ENCODE measurements around the gene HBP1.
A peak's percentile ranks its signal among the peaks of the same experiment; 100 is the strongest.
"Not testable (repeated sequence)": the region's sequence is repeated elsewhere in the genome, so short reads cannot be mapped to it uniquely, and the experiment has no call there.

Gene HBP1

DNA sequence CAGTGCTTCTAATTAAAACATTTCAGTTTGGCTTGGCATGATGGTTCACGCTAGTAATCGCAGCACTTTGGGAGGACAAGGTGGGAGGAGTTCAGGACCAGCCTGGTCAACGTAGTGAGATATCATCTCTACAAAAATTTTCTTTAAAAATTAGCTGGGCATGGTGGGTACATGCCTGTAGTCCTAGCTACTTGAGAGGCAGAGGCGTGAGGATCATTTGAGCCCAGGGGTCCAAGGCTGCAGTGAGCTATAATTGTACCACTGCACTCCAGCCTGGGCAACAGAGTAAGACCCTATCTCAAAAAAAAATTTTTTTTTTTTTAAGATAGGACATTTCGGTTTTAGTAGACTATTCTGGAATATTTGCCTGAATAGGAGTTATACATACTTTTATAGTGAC lies 12.4 kb downstream of the HBP1 start:
- no peak for DNase-seq (ENCODE audit: low read depth in 2 of 2)

DNA sequence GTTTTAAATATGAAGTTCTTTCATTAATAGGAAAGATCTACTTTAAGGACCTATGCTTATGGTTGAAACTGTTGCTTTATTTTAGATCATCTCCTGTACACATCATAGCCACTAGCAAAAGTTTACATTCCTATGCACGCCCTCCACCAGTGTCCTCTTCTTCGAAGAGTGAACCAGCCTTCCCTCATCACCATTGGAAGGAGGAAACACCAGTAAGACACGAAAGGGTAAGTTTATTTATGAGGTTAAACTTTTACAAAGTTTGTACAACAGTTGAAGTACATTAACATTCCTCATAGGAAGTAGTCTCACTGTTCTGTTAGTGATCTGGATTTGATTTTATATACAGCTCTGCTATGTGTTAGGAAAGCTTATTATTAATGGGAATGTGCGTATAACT lies 16.9 kb downstream of the HBP1 start:
- no peak for DNase-seq (ENCODE audit: low read depth in 2 of 2)

DNA sequence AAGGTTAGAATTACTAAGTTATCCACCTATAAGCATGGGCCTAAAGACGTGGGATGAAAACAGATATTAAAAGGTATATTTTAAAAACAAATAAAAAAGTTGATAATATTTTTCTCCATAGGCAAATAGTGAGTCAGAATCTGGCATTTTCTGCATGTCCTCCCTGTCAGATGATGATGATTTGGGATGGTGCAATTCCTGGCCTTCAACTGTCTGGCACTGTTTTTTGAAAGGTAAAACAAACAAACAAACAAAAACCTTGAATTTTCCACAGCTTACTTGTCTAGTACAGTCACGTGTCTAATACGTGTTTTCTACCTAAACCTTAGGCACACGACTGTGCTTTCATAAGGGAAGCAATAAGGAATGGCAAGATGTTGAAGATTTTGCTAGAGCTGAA lies 17.4 kb downstream of the HBP1 start:
- no peak for DNase-seq (ENCODE audit: low read depth in 2 of 2)

DNA sequence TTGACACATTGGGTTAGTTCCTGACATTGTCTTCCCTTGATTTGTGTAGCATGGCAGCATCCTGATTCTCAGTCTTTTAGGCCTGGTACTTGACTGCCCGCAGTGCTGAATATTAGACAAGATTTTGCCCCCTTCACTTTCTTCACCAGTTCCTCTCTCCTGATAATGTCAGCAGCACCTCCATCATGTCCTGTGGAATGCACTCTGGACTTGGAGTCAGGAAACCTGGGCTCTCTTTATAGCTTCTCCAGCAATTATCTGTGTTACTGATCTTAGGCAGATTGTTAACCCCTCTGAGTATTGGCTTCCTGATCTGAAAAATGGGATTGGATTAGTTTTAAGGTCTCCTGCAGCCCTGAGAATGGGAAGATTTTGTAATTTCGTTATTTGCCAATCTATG lies 19.0 kb downstream of the HBP1 start:
- DNase-seq (ENCODE audit: low read depth in 2 of 2): no peak

DNA sequence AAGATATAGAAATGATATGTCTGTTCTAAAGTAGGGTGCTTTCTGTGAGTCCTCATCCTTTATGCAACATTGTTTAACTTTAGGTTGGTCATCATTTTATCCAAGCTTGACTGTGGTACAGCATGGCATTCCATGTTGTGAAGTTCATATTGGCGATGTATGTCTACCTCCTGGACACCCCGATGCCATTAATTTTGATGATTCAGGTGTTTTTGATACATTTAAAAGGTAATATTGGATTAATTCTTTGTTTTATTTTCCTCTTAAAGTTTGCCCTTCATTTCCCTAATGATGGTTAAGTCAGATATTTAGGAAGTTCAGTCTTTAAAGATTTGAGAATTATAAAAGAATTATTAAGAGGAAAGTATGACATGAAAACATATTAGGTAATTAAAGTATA lies 21.3 kb downstream of the HBP1 start:
- DNase-seq (ENCODE audit: low read depth in 2 of 2): no peak

DNA sequence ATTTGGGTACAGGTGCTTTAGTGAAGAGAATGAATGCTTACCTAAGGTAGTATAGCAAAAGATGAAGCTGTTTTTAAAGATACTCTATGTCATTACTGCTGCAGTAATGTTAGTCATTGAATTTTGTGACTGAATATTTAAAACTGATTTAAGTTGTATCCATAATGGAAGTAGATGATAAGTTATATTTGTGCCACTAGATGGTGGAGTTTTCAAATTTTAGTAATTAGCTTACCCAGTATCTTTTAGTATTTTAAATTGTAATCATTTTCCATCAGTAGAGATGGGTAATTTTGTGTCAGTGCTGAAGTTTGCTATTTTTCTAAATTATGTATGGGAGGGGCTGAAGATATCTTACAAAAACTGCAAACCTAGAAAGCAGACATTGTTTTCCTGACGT lies 25.2 kb downstream of the HBP1 start:
- DNase-seq (ENCODE audit: low read depth in 2 of 2): no peak

DNA sequence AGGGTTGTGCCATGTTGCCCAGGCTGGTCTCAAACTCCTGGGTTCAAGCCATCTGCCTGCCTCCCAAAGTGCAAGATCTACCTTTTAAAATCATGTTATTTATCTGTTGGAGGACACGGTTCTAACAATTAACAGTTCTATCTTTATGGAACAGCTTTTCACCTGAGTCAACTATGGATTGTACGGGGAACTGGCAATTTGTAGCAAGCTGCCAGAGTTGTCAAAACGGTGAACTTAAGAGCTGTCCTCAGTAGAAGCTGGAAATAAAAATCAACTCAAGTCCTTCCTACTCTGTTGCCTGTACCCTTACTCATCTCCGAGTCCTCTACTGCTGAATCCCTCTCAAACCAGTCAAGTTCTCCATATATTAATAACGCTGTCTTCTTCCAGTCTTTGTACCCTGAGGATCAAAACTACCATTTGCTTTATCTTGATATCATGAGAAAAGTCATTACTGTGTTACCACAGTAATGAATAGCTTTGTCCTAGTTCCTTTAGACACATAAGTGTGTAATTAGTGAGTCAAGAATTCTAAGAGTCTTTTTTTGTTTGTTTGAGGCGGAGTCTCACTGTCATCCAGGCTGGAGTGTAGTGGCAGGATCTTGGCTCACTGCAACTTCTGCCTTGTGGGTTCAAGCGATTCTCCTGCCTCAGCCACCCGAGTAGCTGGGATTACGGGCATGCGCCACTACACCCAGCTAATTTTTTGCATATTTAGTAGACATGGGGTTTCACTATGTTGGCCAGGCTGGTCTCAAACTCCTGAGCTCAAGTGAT lies 28.2 kb downstream of the HBP1 start:
- DNase-seq (ENCODE audit: low read depth in 2 of 2): no peak

DNA sequence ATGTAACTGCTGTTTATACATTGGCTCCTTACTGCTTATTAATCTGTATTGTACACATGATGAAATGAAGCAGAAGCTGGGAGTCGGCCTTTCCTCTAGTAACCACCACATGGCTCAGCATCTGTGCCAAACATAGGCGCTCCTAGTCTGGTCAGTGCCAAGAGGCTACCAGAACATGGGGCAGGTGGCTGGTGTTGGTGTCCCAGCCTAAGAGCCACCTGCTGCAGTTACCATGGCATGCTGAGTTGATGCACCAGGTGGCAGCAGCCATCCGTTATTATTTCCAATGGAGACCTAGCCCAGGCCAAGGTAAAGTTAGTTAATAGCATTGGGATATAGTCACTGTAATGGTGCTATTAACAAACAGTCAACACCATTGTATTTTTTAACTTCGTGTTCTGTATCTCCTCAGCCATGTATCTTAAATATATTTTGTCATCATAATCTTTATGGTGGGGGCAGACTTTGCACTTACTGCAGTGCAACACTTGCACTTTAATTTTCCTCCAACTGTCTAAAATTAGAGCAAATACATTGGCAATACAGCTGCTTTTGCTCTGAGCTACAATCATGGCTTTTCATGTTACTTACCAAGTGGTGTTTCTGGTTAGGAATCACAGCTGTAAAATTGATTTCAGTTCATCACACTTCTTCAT lies 33.1 kb downstream of the HBP1 start:
- DNase-seq (ENCODE audit: low read depth in 2 of 2): peak in 1 of 2 donors; percentile 5

DNA sequence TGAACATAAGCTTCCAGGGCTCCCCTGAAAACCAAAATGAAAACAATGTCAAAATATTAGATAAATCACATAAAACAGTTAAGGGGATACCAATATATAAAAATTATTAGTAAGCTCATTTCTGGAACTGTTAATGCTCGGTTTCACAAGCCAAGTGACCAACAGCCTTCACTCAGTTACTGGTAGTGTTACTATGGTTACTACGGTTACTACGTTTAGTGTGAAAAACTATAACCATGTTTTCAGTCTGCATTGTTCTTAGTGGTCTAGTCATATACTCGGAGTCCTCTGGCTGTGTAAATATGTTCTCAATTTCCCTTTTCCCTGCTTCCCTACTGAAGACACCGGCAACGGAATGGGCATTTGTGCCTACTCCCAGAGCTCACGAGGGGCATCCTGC lies 34.8 kb downstream of the HBP1 start:
- DNase-seq (ENCODE audit: low read depth in 2 of 2): no peak

DNA sequence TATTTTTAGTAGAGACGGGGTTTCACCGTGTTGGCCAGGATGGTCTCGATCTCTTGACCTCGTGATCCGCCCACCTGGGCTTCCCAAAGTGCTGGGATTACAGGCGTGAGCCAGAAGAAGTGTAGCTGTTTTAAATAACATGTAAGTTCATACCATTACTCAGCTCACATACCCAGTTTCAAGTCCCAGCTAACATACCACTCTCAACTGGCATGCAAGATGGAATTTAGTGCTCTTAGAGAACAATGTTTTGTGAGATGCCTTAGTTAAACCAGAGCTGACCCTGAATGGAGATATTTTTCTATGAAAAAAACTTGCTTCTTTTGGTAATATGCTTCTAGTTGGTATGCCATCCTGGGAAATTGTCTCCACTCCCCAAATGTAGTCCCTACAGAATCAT lies 37.3 kb downstream of the HBP1 start:
- no peak for DNase-seq (ENCODE audit: low read depth in 2 of 2)

DNA sequence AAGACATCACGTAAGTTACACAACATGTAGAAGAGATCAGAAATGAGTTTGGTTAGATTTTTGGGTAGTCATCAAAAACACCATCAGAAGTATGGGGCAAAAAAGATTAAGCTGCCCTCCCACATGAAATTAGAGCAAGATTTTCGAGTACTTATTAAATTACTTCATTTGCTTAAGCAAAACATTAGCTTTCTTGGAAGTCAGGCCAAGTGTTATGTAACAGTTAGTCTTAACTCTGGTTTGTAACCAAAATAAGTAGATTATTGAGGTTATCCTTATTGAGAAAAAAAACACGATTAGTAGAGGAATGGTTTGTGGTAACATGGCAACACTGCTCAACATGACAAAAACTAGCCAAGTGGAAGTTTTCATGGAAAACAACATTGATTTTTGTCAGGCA lies 37.9 kb downstream of the HBP1 start:
- DNase-seq (ENCODE audit: low read depth in 2 of 2): no peak

DNA sequence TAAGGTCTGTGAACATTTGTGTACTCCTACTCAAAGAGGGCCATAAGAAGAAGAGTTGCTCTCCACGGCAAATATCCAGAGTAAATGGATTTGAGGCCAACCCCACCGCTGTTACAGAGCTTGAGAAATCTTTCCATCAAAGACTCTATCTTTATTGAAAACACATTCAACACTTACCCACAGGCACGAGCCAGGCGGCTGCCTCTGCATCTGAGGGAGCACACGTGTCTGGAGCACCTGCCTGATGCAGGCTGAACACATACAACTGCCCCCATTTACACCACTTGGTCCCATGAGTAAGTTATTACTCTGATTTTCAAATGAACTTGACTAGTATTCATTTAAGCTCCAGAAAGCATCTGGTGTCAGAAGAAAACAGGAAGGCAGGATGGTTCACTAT lies 38.7 kb downstream of the HBP1 start:
- DNase-seq (ENCODE audit: low read depth in 2 of 2): no peak

DNA sequence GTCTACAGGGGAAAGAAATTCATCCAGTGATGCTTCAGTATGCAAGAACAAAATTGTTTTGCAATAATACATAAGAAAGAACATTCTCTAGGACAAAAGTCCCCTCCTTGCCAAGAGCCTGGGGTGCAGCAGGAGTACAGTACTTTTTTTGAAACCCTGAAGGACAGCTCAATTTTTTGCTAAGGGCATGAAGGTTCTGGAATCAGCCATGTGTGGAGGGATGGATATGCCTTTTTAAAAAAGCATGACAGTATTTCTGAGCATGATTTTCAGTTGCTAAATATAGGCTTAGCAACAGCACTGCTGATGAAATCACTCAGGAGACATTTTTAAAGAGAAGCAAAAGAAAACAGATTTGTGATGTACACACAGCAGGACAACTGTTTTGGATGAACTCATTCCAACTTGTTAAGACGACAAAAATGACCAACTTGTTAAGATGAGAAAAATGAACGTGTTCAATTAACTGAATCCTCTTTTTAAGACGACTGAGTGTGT lies 39.3 kb downstream of the HBP1 start:
- no peak for DNase-seq (ENCODE audit: low read depth in 2 of 2)

DNA sequence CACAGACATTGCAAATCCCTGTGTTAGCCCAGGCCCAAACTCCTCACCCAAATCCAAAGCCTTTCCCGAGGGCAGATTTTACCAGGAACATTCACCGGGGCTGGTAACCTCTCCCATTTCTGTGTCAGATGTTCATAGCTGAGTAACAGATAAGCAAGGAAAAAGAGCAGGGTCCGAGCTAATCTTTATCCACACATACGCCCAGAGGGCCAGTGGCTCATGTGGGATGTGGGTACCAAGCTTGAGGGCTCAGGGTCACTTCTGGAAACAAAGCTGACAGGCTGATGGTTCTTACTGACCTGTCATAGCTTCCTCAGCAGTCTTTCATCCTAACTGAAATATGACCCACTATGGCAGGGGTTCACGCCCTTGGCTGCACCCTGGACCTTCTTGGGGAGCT lies 39.8 kb downstream of the HBP1 start:
- no peak for DNase-seq (ENCODE audit: low read depth in 2 of 2)

DNA sequence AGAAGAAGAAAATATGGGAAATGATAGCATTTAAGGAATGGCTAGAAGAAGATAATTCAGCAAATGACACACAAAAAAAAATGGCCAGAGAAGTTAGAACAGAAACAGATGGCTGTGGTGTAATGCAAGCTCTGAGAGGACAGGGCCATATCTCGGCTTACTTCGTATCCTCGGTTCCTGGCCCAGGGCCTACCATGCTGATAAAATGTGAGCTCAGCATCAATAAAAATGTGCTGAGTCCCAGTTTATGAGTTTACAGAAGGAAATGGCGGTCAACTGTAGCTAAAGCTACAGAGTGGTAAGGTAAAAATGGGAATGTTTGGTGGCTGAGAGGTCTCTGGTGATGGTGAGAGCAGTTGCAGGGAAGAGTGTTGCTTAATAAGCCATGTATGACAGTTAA lies 40.8 kb downstream of the HBP1 start:
- no peak for DNase-seq (ENCODE audit: low read depth in 2 of 2)

DNA sequence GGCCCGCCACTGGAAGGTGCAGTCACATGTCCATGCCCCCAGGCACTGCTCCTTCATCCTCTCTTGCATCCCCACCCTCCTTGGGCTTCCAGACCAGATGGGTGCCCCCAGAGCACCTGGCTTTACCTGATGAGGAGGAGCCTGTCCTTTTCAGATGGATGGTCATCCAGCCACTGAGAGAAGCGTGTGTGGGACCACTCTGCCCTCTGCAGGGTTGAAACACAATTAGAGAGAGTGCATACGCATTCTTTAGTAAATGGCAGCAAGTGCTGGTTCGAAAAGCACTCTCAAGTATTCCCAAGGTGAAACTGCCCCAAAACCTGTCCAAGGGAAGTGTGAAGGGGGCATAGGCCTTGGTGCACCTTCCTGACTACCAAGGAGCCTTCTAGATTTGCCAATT lies 41.6 kb downstream of the HBP1 start:
- no peak for DNase-seq (ENCODE audit: low read depth in 2 of 2)

DNA sequence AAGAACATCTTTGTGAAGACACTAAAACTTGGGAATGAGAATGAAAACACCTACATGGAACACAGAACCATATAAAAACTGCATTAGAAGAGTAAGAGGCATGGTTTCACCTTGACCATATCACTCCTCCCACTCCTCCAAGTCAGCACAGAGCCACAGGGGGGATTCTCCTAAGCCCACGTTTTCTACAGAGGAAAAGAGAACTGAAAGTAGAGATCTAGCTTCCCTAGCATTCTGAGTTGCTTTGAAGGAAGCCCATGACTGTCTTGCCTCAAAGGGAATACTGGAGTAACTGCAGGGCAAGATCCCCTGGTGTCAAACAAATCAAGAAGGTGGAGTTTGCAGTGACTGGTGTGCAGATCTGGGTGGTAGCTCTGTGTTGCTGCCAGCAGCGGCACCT lies 43.9 kb downstream of the HBP1 start:
- DNase-seq (ENCODE audit: low read depth in 2 of 2): no peak

DNA sequence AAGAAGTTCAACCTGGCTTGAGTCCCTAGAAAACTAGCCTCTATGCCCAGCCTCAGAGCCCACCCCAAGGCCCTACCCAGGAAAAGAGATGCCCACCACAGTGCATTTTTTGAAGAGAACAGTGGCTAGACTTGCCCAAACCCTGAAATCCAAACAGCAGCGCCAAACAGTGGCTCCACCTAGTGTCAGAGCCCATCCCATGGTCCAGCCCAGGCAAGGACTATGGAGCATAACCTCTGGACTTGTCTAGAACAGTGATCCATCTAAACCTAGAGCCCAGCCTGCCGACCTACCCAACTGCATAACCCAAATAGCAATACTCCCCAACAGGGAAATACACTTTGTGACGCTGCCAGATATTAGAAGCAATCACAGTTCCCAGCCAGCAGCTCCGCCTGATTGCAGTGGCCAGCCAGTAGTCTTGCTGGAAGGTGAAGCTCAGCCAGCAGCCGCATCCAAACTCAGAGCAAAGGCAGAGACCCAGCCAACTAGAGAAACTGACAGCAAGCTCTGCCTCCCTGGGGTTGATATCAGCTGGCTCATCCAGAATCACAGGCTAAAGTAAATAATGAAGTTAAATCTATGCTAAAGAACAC lies 44.5 kb downstream of the HBP1 start:
- DNase-seq (ENCODE audit: low read depth in 2 of 2): no peak

DNA sequence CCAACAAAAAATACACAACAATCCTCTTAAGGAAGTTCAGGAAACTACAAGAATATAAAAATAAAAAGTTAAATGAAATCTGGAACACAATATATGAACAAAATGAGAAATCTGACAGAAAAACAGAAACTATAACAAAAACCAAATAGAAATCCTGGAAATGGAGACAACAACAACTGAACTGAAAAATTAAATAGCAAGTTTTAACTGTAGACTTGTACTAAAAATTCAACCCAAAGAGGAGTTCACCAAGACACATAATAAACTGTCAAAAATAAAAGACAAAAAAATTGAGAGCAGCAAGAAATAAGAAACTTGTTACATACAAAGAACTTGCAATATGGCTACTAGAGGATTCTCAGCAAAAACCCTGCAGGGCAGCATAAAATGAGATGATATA lies 45.1 kb downstream of the HBP1 start:
- no peak for DNase-seq (ENCODE audit: low read depth in 2 of 2)

DNA sequence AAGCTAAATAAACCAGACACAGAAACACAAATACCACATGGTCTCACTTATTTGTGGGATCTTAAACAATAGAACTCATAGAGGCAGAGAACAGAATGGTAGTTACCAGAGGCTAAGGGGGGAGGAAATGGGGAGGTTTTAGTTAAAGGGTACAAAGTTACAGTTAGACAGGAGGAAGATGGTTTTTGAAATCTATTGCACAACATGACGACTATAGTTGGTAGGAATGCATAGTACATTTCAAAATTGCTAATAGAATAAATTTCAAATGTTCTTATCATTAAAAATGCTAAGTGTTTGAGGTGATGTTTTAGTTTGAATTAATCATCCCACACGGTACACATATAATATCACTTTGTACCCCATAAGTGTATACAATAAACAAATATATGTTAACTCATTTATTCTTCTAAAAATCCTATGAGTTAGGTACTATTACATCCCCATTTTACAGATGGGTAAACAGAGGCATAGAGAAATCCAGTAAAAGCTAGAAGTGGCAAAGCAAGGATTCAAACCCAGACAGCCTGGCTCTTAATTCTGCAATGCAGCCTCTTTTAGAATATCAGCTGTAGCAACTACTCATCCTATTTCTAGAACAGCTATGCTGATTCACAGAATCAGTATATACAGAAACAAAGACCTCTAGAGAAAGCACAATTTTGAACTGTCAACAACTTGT lies 50.9 kb downstream of the HBP1 start:
- DNase-seq (ENCODE audit: low read depth in 2 of 2): no peak

DNA sequence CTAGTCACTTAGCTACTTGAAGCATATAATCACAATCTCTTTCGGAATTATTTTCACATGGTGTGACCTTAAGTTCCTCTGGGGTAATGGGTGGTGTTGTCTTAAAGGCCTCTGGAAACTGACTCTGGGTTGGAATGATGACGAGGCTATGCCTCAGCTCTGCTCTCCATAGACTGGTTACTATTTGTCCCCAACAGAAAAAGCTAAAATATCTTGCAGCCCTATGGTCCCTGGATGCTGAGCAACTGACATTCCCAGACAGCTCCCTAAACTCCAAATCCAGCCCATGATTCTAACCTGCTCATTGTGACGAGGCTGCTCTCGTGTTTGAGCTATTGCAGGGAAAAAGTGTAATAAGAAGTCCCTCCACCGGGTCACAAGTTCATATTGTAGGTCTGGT lies 51.6 kb downstream of the HBP1 start:
- DNase-seq (ENCODE audit: low read depth in 2 of 2): no peak

DNA sequence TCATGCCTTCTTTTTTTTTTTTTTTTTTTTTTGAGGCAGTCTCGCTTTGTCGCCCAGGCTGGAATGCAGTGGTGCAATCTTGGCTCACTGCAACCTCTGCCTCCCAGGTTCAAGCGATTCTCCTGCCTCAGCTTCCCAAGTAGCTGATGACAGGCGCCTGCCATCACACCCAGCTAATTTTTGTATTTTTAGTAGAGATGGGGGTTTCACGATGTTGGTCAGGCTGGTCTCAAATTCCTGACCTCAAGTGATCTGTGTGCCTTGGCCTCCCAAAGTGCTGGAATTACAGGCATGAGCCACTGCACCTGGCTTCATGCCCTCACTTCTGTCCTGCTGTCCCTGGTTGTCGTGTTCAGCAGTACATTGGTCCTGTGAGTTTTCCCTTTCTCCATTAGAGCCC lies 52.0 kb downstream of the HBP1 start:
- not testable (repeated sequence) for DNase-seq (ENCODE audit: low read depth in 2 of 2)
